Measurements from ENCODE around the gene ZNF248. TPM values are rescaled to one million over a fixed set of nuclear protein-coding genes. Genes with fewer than 3 reads are reported as not detected.

Gene ZNF248
- total and polyA plus RNA-seq, 2 donors from 2014 or later, result 6.9 to 11.6 TPM

DNA sequence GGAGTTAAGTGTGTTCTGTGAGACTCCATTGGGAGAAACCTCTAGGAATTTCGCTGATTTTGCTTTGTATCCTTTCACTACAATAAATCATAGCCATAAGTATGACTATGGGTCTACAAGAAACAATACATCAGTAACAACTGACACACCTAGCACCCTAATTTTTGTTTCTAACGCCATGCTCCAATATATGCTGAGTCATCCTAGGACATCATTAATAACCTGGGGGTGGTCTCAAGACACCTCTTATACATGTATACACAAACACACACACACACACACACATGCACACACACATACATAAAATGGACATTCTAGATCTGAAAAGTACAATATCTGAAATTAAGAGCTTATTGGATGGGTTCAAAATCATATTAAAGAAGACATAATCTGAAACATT lies 18.2 kb downstream of the ZNF248 start:
- Histone ChIP-seq H3K27ac (ENCODE audit: low read depth in 2 of 2, low read length in 2 of 2) (no peak overlapping the region), H3K36me3 (ENCODE audit: control insufficient read depth in 2 of 3, insufficient read depth in 3 of 3, low read length in 3 of 3) (peaks cover 7 to 31% (median 12%) of the 10 kb centered on the region in 3 donors), H3K9ac (ENCODE audit: low read length in 3 of 3) (no peak overlapping the region), H3K4me1 (ENCODE audit: control insufficient read depth in 2 of 3, insufficient read depth in 2 of 3, low read depth in 1 of 3, low read length in 3 of 3) (no peaks in the 10 kb centered on the region), H3K9me3 (ENCODE audit: control insufficient read depth in 2 of 3, insufficient read depth in 1 of 3, low read length in 3 of 3) (peaks cover 0 to 9% (median 5%) of the 10 kb centered on the region in 3 donors), H3K27me3 (ENCODE audit: control insufficient read depth, insufficient read depth, low read length) (no peaks in the 10 kb centered on the region), H3K4me3 (ENCODE audit: low read length in 3 of 3) (no peak overlapping the region)
- FAIRE-seq, result no peak
- intact Hi-C loops (cut with DNase I), result no loop called here
- DNase-seq, result no peak
- TF ChIP-seq, protein P1, sequence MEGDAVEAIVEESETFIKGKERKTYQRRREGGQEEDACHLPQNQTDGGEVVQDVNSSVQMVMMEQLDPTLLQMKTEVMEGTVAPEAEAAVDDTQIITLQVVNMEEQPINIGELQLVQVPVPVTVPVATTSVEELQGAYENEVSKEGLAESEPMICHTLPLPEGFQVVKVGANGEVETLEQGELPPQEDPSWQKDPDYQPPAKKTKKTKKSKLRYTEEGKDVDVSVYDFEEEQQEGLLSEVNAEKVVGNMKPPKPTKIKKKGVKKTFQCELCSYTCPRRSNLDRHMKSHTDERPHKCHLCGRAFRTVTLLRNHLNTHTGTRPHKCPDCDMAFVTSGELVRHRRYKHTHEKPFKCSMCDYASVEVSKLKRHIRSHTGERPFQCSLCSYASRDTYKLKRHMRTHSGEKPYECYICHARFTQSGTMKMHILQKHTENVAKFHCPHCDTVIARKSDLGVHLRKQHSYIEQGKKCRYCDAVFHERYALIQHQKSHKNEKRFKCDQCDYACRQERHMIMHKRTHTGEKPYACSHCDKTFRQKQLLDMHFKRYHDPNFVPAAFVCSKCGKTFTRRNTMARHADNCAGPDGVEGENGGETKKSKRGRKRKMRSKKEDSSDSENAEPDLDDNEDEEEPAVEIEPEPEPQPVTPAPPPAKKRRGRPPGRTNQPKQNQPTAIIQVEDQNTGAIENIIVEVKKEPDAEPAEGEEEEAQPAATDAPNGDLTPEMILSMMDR (IDR thresholded peaks at IDR 0.05; ENCODE audit: borderline replicate concordance, extremely low read depth, insufficient read depth), result no peak

DNA sequence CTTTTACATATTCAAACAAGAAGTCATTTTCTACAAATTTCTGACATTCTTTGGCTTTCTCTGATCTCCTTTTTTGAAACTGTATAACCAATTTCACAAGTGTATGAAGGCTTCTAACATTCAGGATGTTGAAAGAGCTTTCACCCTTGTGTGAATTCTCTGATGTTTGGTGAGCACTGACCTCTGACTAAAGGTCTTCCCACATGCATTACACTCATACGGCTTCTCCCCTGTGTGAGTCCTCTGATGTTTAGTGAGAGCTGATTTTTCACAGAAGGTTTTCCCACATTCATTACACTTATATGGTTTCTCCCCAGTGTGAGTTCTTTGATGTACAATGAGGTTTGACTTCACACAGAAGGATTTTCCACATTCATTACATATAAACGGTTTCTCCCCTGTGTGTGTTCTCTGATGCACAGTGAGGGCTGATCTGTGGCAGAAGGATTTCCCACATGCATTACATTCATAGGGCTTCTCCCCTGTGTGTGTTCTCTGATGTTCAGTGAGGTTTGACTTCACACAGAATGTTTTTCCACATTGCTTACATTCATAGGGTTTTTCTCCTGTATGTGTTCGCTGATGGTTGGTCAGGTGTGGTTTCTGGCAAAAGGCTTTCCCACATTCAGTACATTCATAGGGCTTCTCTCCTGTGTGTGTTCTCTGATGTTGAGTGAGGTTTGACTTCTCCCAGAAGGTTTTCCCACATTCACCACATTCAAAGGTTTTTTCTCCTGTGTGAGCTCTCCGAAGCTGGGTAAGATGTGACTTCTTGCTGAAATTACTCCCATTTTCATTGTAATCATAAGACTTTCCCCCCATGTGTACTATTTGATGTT lies 25.7 kb downstream of the ZNF248 start:
- FAIRE-seq, result no peak
- peaks cover 13 to 59% (median 28%) of the 10 kb centered on the region in 3 donors for H3K9me3 ChIP-seq (ENCODE audit: control insufficient read depth in 2 of 3, insufficient read depth in 1 of 3, low read length in 3 of 3)
- H3K4me1 ChIP-seq (ENCODE audit: control insufficient read depth in 2 of 3, insufficient read depth in 2 of 3, low read depth in 1 of 3, low read length in 3 of 3), result no peaks in the 10 kb centered on the region

DNA sequence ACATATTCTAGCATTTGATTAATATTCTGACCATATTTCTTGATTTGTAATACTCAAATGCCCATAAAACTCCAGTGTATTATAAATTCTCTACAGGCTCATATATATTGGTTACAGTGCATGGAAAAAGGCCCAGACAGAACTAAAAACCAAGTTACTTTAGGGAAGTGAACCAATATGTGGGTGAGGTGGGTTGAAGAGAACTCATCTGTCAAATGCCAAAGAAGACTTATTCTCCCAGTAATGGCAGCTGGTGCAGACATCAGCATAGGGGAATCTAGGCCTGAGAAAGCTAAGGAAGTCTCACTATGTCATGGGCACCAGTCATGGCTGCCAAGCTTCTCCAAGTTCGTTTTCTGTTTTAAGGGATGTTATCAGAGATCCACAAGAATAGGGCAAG lies 30.6 kb downstream of the ZNF248 start:
- no peak for DNase-seq
- FAIRE-seq, result no peak
- no peak overlapping the region for H3K27ac ChIP-seq (ENCODE audit: low read depth in 2 of 2, low read length in 2 of 2)
- H3K9ac ChIP-seq (ENCODE audit: low read length in 3 of 3), result no peak overlapping the region
- peaks cover 18 to 38% (median 21%) of the 10 kb centered on the region in 3 donors for H3K36me3 ChIP-seq (ENCODE audit: control insufficient read depth in 2 of 3, insufficient read depth in 3 of 3, low read length in 3 of 3)
- H3K27me3 ChIP-seq (ENCODE audit: control insufficient read depth, insufficient read depth, low read length), result no peaks in the 10 kb centered on the region
- no peak overlapping the region for H3K4me3 ChIP-seq (ENCODE audit: low read length in 3 of 3)
- H3K9me3 ChIP-seq (ENCODE audit: control insufficient read depth in 2 of 3, insufficient read depth in 1 of 3, low read length in 3 of 3), result peaks cover 6 to 54% (median 16%) of the 10 kb centered on the region in 3 donors
- TF ChIP-seq, protein P1 (IDR thresholded peaks at IDR 0.05; ENCODE audit: borderline replicate concordance, extremely low read depth, insufficient read depth), result no peak
- H3K4me1 ChIP-seq (ENCODE audit: control insufficient read depth in 2 of 3, insufficient read depth in 2 of 3, low read depth in 1 of 3, low read length in 3 of 3), result no peaks in the 10 kb centered on the region
- intact Hi-C loops (cut with DNase I), result no loop called here

More for the DNA sequence above, 25.7 kb downstream of the ZNF248 start:
- Histone ChIP-seq H3K27me3 (ENCODE audit: control insufficient read depth, insufficient read depth, low read length) (no peaks in the 10 kb centered on the region), H3K4me3 (ENCODE audit: low read length in 3 of 3) (peak overlapping the region in 2 of 3 donors; percentile 0 to 5), H3K36me3 (ENCODE audit: control insufficient read depth in 2 of 3, insufficient read depth in 3 of 3, low read length in 3 of 3) (peaks cover 30 to 77% (median 44%) of the 10 kb centered on the region in 3 donors), H3K27ac (ENCODE audit: low read depth in 2 of 2, low read length in 2 of 2) (no peak overlapping the region), H3K9ac (ENCODE audit: low read length in 3 of 3) (no peak overlapping the region)
- DNase-seq, result no peak
- intact Hi-C loops (cut with DNase I), result no loop called here
- TF ChIP-seq, protein P1 (IDR thresholded peaks at IDR 0.05; ENCODE audit: borderline replicate concordance, extremely low read depth, insufficient read depth), result no peak

Data from kidney (tissue), 14 donors.